Astrocyte of the spinal cord (primary cell): ENCODE measurements around the gene SMIM44.

ENCODE experiments used
- DNase-seq: peaks from one replicate; pipeline ENCODE4 v3.0.0; 2011; ENCODE audit warnings: low read depth, low spot score
- H3K4me3 ChIP-seq: 2 replicates; pipeline ENCODE4 v1.5.1; 2011; ENCODE audit warnings: low read depth, mild to moderate bottlenecking, low read length, moderate library complexity
- CTCF ChIP-seq: IDR thresholded peaks from 2 replicates; pipeline ENCODE4 v1.5.1; 2012; ENCODE audit warnings: low read depth, mild to moderate bottlenecking, low read length, inconsistent platforms
- in situ Hi-C: cut with HindIII; loops from 2 replicates; pipeline ENCODE4 v1.10.0; 2017; ENCODE audit warnings: low sequenced_read_pairs

Gene SMIM44

GRCh38 chr19:3522421-3523360, 39.5 kb upstream of the SMIM44 start:
- in situ Hi-C loops: no loop called here
- no peak overlapping the region for H3K4me3 ChIP-seq
- no peak for TF ChIP-seq CTCF
- no peak for DNase-seq

GRCh38 chr19:3521104-3521445, 37.8 kb upstream of the SMIM44 start:
- H3K4me3 ChIP-seq: no peak overlapping the region
- no peak for DNase-seq
- no peak for TF ChIP-seq CTCF
- in situ Hi-C loops: no loop called here

- no peak for TF ChIP-seq CTCF
- in situ Hi-C loops: no loop called here
- DNase-seq: no peak
- no peak overlapping the region for H3K4me3 ChIP-seq
Measured at GRCh38 chr19:3520166-3521103, 37.2 kb upstream of the SMIM44 start.

- TF ChIP-seq CTCF: no peak
- in situ Hi-C loops: no loop called here
- no peak for DNase-seq
- no peak overlapping the region for H3K4me3 ChIP-seq
Measured at GRCh38 chr19:3519126-3519525, 35.9 kb upstream of the SMIM44 start.

GRCh38 chr19:3518659-3519058, 35.4 kb upstream of the SMIM44 start:
- in situ Hi-C loops: no loop called here
- TF ChIP-seq CTCF: no peak
- no peak for DNase-seq
- no peak overlapping the region for H3K4me3 ChIP-seq

GRCh38 chr19:3518255-3518654, 35.0 kb upstream of the SMIM44 start:
- no peak for TF ChIP-seq CTCF
- in situ Hi-C loops: no loop called here
- no peak for DNase-seq
- no peak overlapping the region for H3K4me3 ChIP-seq
